Measurements from ENCODE around the gene POC1A. TPM values are rescaled to one million over a fixed set of nuclear protein-coding genes. Genes with fewer than 3 reads are reported as not detected.

The POC1A gene
- total RNA-seq, 2 donors from 2014 or later = 2.5 to 5.3 TPM

DNA sequence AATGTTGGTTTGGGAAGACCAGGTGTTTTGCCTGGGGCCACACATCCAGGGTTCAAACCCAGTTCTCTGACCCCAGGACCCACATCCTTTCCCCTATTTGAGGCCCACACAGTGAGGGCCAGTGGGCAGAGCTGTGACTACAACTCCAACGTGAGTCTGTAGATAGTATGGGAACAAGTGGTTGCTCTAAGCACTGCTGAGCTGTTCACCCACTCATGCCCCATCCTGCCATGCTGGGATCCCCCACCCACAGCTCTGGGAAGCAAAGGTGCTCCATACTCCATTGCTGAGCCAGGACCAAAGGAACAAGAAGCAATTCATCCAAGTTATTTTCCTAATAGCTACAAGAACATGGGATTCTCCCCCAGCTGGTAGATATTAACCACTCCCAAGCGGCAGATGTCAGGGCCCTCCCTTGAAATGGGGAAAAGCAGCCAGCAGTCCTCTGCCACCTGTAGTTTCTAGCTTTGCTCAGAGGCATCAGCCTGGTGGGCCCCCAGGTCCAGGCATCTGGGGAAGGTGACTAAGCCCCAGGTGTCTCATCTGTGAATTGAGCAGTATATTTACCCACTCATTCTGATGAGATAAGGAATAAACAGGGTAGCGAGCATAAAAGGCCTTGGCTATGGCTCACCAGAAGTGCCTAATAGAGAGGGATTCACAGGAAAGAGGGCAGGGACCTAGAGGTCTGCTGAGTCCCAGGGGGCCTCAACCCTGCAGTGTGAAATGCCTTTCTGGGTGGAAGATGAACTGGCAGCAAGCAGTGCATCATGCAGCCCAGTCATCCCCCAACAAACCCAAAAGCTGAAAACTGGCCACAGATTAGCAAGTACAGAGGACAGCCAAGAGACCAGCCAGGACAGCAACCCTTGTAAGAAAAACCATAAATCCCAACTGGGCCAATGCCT is 33.4 kb downstream of the POC1A start:
- Histone ChIP-seq H3K27me3 (replicated peaks; ENCODE audit: insufficient read depth) (no peaks in the 10 kb centered on the region), H3K9me3 (no peaks in the 10 kb centered on the region), H3K4me1 (replicated peaks) (no peaks in the 10 kb centered on the region), H3K27ac (no peak overlapping the region), H3K4me3 (no peak overlapping the region), H3K36me3 (no peaks in the 10 kb centered on the region)
- 67% methylated on average over 3 of the region's 3 CpGs for WGBS
- intact Hi-C loops (cut with DNase I) = loop anchor here (5.0 kb wide), 2 partner anchors 49 to 119 kb away; no protein-coding TSS in a partner anchor
- no peak for TF ChIP-seq CTCF (IDR thresholded peaks at IDR 0.05)
- no peak for TF ChIP-seq POLR2AphosphoS5 (IDR thresholded peaks at IDR 0.05)
- no peak for TF ChIP-seq POLR2A (IDR thresholded peaks at IDR 0.05)
- DNase-seq (ENCODE audit: low spot score) = no peak

DNA sequence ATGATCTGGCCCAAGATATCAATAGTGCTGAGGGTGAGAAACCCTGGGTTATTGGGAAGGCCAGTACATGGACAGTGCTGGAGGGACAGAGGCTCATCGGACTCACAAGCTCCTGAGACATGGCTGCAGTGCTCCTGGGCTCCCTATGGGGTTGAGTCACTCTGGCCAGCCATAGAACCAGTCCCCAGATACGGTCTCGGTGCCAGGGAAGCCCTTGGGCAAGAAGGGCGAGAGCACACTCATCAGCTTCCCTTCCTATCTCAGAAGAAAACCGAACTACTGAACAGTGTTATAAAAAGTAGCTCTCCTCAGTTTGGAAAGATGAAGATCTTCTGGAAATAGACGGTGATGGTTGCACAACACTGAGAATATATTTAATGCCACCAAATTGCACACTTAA is 34.4 kb downstream of the POC1A start:
- TF ChIP-seq POLR2A (IDR thresholded peaks at IDR 0.05) = no peak
- no peak for TF ChIP-seq CTCF (IDR thresholded peaks at IDR 0.05)
- TF ChIP-seq POLR2AphosphoS5 (IDR thresholded peaks at IDR 0.05) = no peak
- H3K36me3 ChIP-seq = no peaks in the 10 kb centered on the region
- no peak for DNase-seq (ENCODE audit: low spot score)
- no peaks in the 10 kb centered on the region for H3K9me3 ChIP-seq
- H3K27ac ChIP-seq = no peak overlapping the region
- no peaks in the 10 kb centered on the region for H3K27me3 ChIP-seq (replicated peaks; ENCODE audit: insufficient read depth)
- H3K4me3 ChIP-seq = no peak overlapping the region
- intact Hi-C loops (cut with DNase I) = loop anchor here (5.0 kb wide), 2 partner anchors 48 to 118 kb away; no protein-coding TSS in a partner anchor
- no peaks in the 10 kb centered on the region for H3K4me1 ChIP-seq (replicated peaks)
- 91% methylated on average over 6 of the region's 6 CpGs for WGBS

DNA sequence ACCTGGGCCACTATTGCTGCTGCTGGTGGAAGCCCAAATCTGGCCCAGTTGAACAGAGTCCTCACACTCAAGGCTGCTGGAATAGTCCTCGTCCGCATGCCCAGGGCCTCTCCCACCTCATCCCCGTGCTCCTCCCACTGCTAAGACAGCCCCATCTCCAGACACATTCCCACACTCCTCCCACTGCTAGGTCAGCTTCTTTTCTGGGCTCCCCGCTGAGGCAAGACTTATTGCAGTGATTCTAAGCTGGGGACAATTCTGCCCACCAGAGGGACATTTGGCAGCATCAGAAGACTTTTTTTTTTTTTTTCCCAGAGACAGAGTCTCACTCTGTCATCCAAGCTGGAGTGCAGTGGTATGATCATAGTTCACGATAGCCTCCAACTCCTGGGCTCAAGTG is 35.1 kb downstream of the POC1A start:
- WGBS = 77% methylated on average over 5 of the region's 5 CpGs
- H3K27ac ChIP-seq = no peak overlapping the region
- H3K27me3 ChIP-seq (replicated peaks; ENCODE audit: insufficient read depth) = no peaks in the 10 kb centered on the region
- H3K9me3 ChIP-seq = no peaks in the 10 kb centered on the region
- no peaks in the 10 kb centered on the region for H3K36me3 ChIP-seq
- intact Hi-C loops (cut with DNase I) = no loop called here
- H3K4me1 ChIP-seq (replicated peaks) = no peaks in the 10 kb centered on the region
- TF ChIP-seq CTCF (IDR thresholded peaks at IDR 0.05) = no peak
- no peak for TF ChIP-seq POLR2AphosphoS5 (IDR thresholded peaks at IDR 0.05)
- TF ChIP-seq POLR2A (IDR thresholded peaks at IDR 0.05) = no peak
- no peak for DNase-seq (ENCODE audit: low spot score)
- H3K4me3 ChIP-seq = no peak overlapping the region

DNA sequence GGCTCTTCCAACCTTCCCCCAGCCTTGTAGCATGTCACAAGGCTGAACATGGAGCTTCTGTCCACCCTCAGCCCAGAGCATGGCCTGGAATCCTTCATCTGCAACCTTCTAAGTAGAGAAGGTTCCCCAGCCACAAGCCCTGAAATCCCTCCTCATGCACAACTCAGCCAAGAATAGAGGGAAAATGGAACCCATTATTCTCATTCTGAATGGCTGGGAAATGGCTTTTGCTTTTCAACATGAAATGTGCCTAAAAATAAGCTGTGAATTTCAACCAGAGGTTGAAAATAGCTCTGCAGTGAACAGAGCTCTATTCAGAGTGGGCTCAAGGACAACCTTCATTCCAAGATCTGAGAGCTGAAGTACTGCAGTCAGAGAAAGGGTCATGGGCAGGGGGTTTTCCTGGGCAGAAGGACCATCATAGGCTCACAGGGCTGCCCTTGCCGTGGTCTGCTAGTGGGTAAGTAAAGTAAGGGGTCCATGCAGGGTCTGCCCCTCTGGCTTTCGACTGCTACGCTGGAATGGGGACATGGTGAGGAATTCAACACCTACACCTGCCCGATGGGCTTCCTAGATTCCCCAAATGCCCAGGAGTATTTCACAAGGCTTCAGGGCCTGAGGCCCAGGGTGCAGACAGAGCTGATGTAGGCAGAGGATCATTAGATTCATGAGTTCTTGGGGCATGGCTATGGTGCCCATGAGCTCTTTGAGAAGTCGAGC is 35.9 kb downstream of the POC1A start:
- DNase-seq (ENCODE audit: low spot score) = no peak

More for the DNA sequence above, 35.9 kb downstream of the POC1A start:
- no peaks in the 10 kb centered on the region for H3K36me3 ChIP-seq
- H3K9me3 ChIP-seq = no peaks in the 10 kb centered on the region
- no peak overlapping the region for H3K27ac ChIP-seq
- H3K27me3 ChIP-seq (replicated peaks; ENCODE audit: insufficient read depth) = no peaks in the 10 kb centered on the region
- no peaks in the 10 kb centered on the region for H3K4me1 ChIP-seq (replicated peaks)
- H3K4me3 ChIP-seq = no peak overlapping the region
- TF ChIP-seq POLR2A (IDR thresholded peaks at IDR 0.05) = no peak
- no peak for TF ChIP-seq POLR2AphosphoS5 (IDR thresholded peaks at IDR 0.05)
- TF ChIP-seq CTCF (IDR thresholded peaks at IDR 0.05) = no peak
- WGBS = 98% methylated on average over 5 of the region's 5 CpGs
- intact Hi-C loops (cut with DNase I) = no loop called here
